HEK293 (cell line): ENCODE results near the gene TMEM131L.

Experiments used
- CTCF ChIA-PET: fragments of 350-600 bp; formaldehyde crosslinking; extraction: SDS; loops from one replicate; lab custom pipeline; 2021; ENCODE audit warnings: antibody characterized with exemption; lab: Yijun Ruan, JAX
- POLR2A ChIA-PET: fragments of 300-600 bp; formaldehyde crosslinking; extraction: SDS; loops from one replicate; lab custom pipeline; 2020; ENCODE audit warnings: antibody characterized with exemption, inconsistent platforms; lab: Yijun Ruan, JAX
- H3K27ac ChIP-seq: fragments of 200-500 bp; sonication (Bioruptor generic); 2 replicates; pipeline ENCODE4 v1.5.1; 2014; ENCODE audit warnings: low read depth, low read length, control low read depth, inconsistent platforms; ENCODE audit errors: extremely low read depth
- H3K36me3 ChIP-seq, 2 experiments: fragments of 200-500 bp in 1 of 2; sonication (Bioruptor generic) in 1 of 2; 1 replicate in 1 of 2; 2 replicates in 1 of 2; pipeline ENCODE4 v1.5.1; 2014 to 2017; ENCODE audit warnings: inconsistent platforms in 2 of 2, low read length in 2 of 2; ENCODE audit not compliant: control insufficient read depth in 2 of 2, insufficient read depth in 1 of 2
- H3K4me1 ChIP-seq: fragments of 200-500 bp; sonication (Bioruptor generic); 2 replicates; pipeline ENCODE4 v1.5.1; 2014; ENCODE audit warnings: mild to moderate bottlenecking, low read length, inconsistent platforms; ENCODE audit not compliant: control insufficient read depth, insufficient read depth
- H3K4me3 ChIP-seq: 2 replicates; pipeline ENCODE4 v1.5.1; 2011; ENCODE audit warnings: low read depth, mild to moderate bottlenecking, control low read depth, low read length, moderate library complexity
- H3K9me3 ChIP-seq: fragments of 200-500 bp; sonication (Bioruptor generic); 2 replicates; pipeline ENCODE4 v1.5.1; 2014; ENCODE audit warnings: low read depth, low read length, inconsistent platforms; ENCODE audit not compliant: control insufficient read depth, insufficient read depth
- BCL11A ChIP-seq: fragments of 450-650 bp; formaldehyde crosslinking; IDR thresholded peaks from 2 replicates; pipeline ENCODE4 v1.5.1; 2016; ENCODE audit warnings: low read depth, missing biosample characterization, missing genetic modification characterization
- BCL6B ChIP-seq: fragments of 450-650 bp; formaldehyde crosslinking; IDR thresholded peaks from 2 replicates; pipeline ENCODE4 v1.5.1; 2017; ENCODE audit warnings: missing biosample characterization, missing genetic modification characterization
- CTCF ChIP-seq: fragments of 450-650 bp; formaldehyde crosslinking; IDR thresholded peaks from 2 replicates; pipeline ENCODE4 v1.5.1; 2016; ENCODE audit warnings: missing biosample characterization, missing genetic modification characterization
- PRDM6 ChIP-seq: fragments of 450-650 bp; formaldehyde crosslinking; IDR thresholded peaks from 2 replicates; pipeline ENCODE4 v1.5.1; 2017; ENCODE audit warnings: missing biosample characterization, missing genetic modification characterization
- SCRT1 ChIP-seq: fragments of 450-650 bp; formaldehyde crosslinking; IDR thresholded peaks from 2 replicates; pipeline ENCODE4 v1.5.1; 2016; ENCODE audit warnings: missing biosample characterization, missing genetic modification characterization, borderline replicate concordance
- ZBTB26 ChIP-seq: fragments of 450-650 bp; formaldehyde crosslinking; optimal IDR thresholded peaks from 2 replicates; pipeline ENCODE3; 2016; ENCODE audit warnings: missing biosample characterization, mild to moderate bottlenecking, missing genetic modification characterization
- ZBTB44 ChIP-seq: fragments of 450-650 bp; IDR thresholded peaks from 2 replicates; pipeline ENCODE4 v1.5.1; 2018; ENCODE audit warnings: missing biosample characterization, mild to moderate bottlenecking, missing genetic modification characterization
- ZFP3 ChIP-seq: fragments of 450-650 bp; formaldehyde crosslinking; IDR thresholded peaks from 2 replicates; pipeline ENCODE4 v1.5.1; 2016; ENCODE audit warnings: low read depth, missing biosample characterization, missing genetic modification characterization
- ZFP41 ChIP-seq: fragments of 450-650 bp; formaldehyde crosslinking; IDR thresholded peaks from 2 replicates; pipeline ENCODE4 v1.5.1; 2016; ENCODE audit warnings: missing biosample characterization, missing genetic modification characterization, borderline replicate concordance
- ZNF114 ChIP-seq: fragments of 450-650 bp; formaldehyde crosslinking; IDR thresholded peaks from 2 replicates; pipeline ENCODE4 v1.5.0; 2017; ENCODE audit warnings: missing biosample characterization, missing genetic modification characterization
- ZNF138 ChIP-seq: fragments of 450-650 bp; formaldehyde crosslinking; IDR thresholded peaks from 2 replicates; pipeline ENCODE4 v1.5.1; 2016; ENCODE audit warnings: missing biosample characterization, missing genetic modification characterization, borderline replicate concordance
- ZNF2 ChIP-seq: fragments of 450-650 bp; formaldehyde crosslinking; IDR thresholded peaks from 2 replicates; pipeline ENCODE4 v1.5.1; 2016; ENCODE audit warnings: missing biosample characterization, missing genetic modification characterization
- ZNF221 ChIP-seq: fragments of 450-650 bp; formaldehyde crosslinking; IDR thresholded peaks from 2 replicates; pipeline ENCODE4 v1.5.1; 2017; ENCODE audit warnings: missing biosample characterization, missing genetic modification characterization, borderline replicate concordance
- ZNF24 ChIP-seq: fragments of 450-650 bp; formaldehyde crosslinking; IDR thresholded peaks from 2 replicates; pipeline ENCODE4 v1.5.1; 2016; ENCODE audit warnings: missing biosample characterization, missing genetic modification characterization
- ZNF302 ChIP-seq: fragments of 450-650 bp; formaldehyde crosslinking; IDR thresholded peaks from 2 replicates; pipeline ENCODE4 v1.5.1; 2016; ENCODE audit warnings: missing biosample characterization, missing genetic modification characterization, low read depth
- ZNF433 ChIP-seq: fragments of 450-650 bp; formaldehyde crosslinking; IDR thresholded peaks from 2 replicates; pipeline ENCODE4 v1.5.1; 2016; ENCODE audit warnings: missing biosample characterization, missing genetic modification characterization, low read depth
- ZNF488 ChIP-seq: fragments of 450-650 bp; formaldehyde crosslinking; IDR thresholded peaks from 2 replicates; pipeline ENCODE4 v1.5.1; 2016; ENCODE audit warnings: missing biosample characterization, missing genetic modification characterization
- ZNF501 ChIP-seq: fragments of 450-650 bp; formaldehyde crosslinking; IDR thresholded peaks from 2 replicates; pipeline ENCODE4 v1.5.1; 2016; ENCODE audit warnings: missing biosample characterization, missing genetic modification characterization
- ZNF548 ChIP-seq: fragments of 450-650 bp; formaldehyde crosslinking; IDR thresholded peaks from 2 replicates; pipeline ENCODE4 v1.5.1; 2016; ENCODE audit warnings: missing biosample characterization, missing genetic modification characterization
- ZNF580 ChIP-seq: fragments of 450-650 bp; formaldehyde crosslinking; IDR thresholded peaks from 2 replicates; pipeline ENCODE4 v1.5.1; 2016; ENCODE audit warnings: missing biosample characterization, missing genetic modification characterization
- ZNF585B ChIP-seq: fragments of 450-650 bp; formaldehyde crosslinking; IDR thresholded peaks from 2 replicates; pipeline ENCODE4 v1.5.1; 2016; ENCODE audit warnings: missing biosample characterization, missing genetic modification characterization
- ZNF624 ChIP-seq: fragments of 450-650 bp; formaldehyde crosslinking; IDR thresholded peaks from 2 replicates; pipeline ENCODE4 v1.5.1; 2017; ENCODE audit warnings: missing biosample characterization, missing genetic modification characterization
- ZNF707 ChIP-seq: fragments of 450-650 bp; formaldehyde crosslinking; IDR thresholded peaks from 2 replicates; pipeline ENCODE4 v1.5.1; 2016; ENCODE audit warnings: missing biosample characterization, missing genetic modification characterization
- ZNF785 ChIP-seq: fragments of 450-650 bp; formaldehyde crosslinking; IDR thresholded peaks from 2 replicates; pipeline ENCODE4 v1.5.1; 2016; ENCODE audit warnings: missing biosample characterization, missing genetic modification characterization

The TMEM131L gene

GRCh38 chr4:153499005-153499404 lies 32.8 kb downstream of the TMEM131L start:
- H3K4me3 ChIP-seq, result no peak overlapping the region

GRCh38 chr4:153501578-153501977 lies 35.4 kb downstream of the TMEM131L start:
- H3K4me1 ChIP-seq, result no peaks in the 10 kb centered on the region; the same call in 1 of the 2 replicates
- H3K36me3 ChIP-seq, result no peaks in the 10 kb centered on the region
- CTCF ChIA-PET, result no interaction called here
- TF ChIP-seq SCRT1 (tag by site-specific recombination) (no peak), ZNF707 (tag by site-specific recombination) (no peak), ZFP41 (tag by site-specific recombination) (no peak), ZNF433 (tag by site-specific recombination) (no peak)
- TF ChIP-seq, all 188 proteins: peak for 0
- Histone ChIP-seq H3K9me3 (no peaks in the 10 kb centered on the region), H3K27ac (no peak overlapping the region), H3K4me3 (no peak overlapping the region)
- POLR2A ChIA-PET, result no interaction called here

More at GRCh38 chr4:153499005-153499404, 32.8 kb downstream of the TMEM131L start:
- Histone ChIP-seq H3K4me1 (no peaks in the 10 kb centered on the region; the same call in 1 of the 2 replicates), H3K36me3 (no peaks in the 10 kb centered on the region), H3K9me3 (no peaks in the 10 kb centered on the region), H3K27ac (no peak overlapping the region)
- ChIA-PET CTCF (interaction anchor here (0.6 kb wide), 1 partner anchor 28 kb away, joined by 3 read pairs; no protein-coding TSS in a partner anchor), POLR2A (no interaction called here)
- TF ChIP-seq CTCF (tag by site-specific recombination) (no peak), ZNF302 (no peak), ZNF24 (tag by site-specific recombination) (no peak), ZNF585B (tag by site-specific recombination) (no peak), BCL11A (tag by site-specific recombination) (no peak), ZNF2 (tag by site-specific recombination) (no peak), ZFP3 (tag by site-specific recombination) (no peak), ZNF580 (tag by site-specific recombination) (no peak), ZNF501 (tag by site-specific recombination) (no peak), ZNF785 (tag by site-specific recombination) (no peak), ZBTB26 (no peak), ZNF488 (tag by site-specific recombination) (no peak), ZNF624 (tag by site-specific recombination) (no peak), ZNF138 (tag by site-specific recombination) (no peak)

- TF ChIP-seq ZNF114 (no peak), PRDM6 (peak; percentile 57), ZBTB44 (no peak), ZNF548 (tag by site-specific recombination) (no peak), BCL6B (tag by site-specific recombination) (0 out of 2 replicates have a peak, but pooled peaks have one; percentile 21), ZNF221 (tag by site-specific recombination) (no peak)
- Histone ChIP-seq H3K4me3 (no peak overlapping the region), H3K36me3 (no peaks in the 10 kb centered on the region), H3K27ac (no peak overlapping the region), H3K4me1 (no peaks in the 10 kb centered on the region; the same call in 1 of the 2 replicates), H3K9me3 (no peaks in the 10 kb centered on the region)
- CTCF ChIA-PET, result no interaction called here
- POLR2A ChIA-PET, result no interaction called here
These were observed 36.4 kb downstream of the TMEM131L start for GRCh38 chr4:153502584-153502983.
